ENCODE measurements around the gene ALDH7A1.

ALDH7A1 gene

GRCh38 chr5:126506079-126506478 lies 88.9 kb downstream of the ALDH7A1 start:
- H3K4me3 ChIP-seq (ENCODE audit: low read length), result no peak overlapping the region
- no peaks in the 10 kb centered on the region for H3K79me2 ChIP-seq (ENCODE audit: low read length)
- no peaks in the 10 kb centered on the region for H4K20me1 ChIP-seq (ENCODE audit: insufficient read depth, low read length)
- no peaks in the 10 kb centered on the region for H3K36me3 ChIP-seq (replicated peaks; ENCODE audit: insufficient read depth, low read length)
- TF ChIP-seq EZH2phosphoT487 (IDR thresholded peaks at IDR 0.05; ENCODE audit: low read length) (no peak), CTCF (IDR thresholded peaks at IDR 0.05; ENCODE audit: low read length) (no peak), EZH2 (optimal IDR thresholded peaks at IDR 0.05; ENCODE audit: low read depth, low read length) (no peak)
- no peak overlapping the region for H2AFZ ChIP-seq (ENCODE audit: low read length)
- H3K9ac ChIP-seq (ENCODE audit: low read length), result no peak overlapping the region
- H3K27me3 ChIP-seq (replicated peaks; ENCODE audit: insufficient read depth, low read length), result no peaks in the 10 kb centered on the region
- H3K9me3 ChIP-seq (replicated peaks; ENCODE audit: insufficient read depth, low read length), result no peaks in the 10 kb centered on the region
- H3F3A ChIP-seq (ENCODE audit: insufficient read depth, low read length), result no peaks in the 10 kb centered on the region
- H3K27ac ChIP-seq (ENCODE audit: low read length), result no peak overlapping the region
- no peaks in the 10 kb centered on the region for H3K9me2 ChIP-seq (replicated peaks; ENCODE audit: insufficient read depth, low read length)
- H3K4me2 ChIP-seq (ENCODE audit: low read depth, low read length), result no peak overlapping the region
- H3K4me1 ChIP-seq (ENCODE audit: low read length), result peaks cover 7% of the 10 kb centered on the region; the same call in 1 of the 2 replicates
- DNase-seq, result no peak

- no peak overlapping the region for H3K4me3 ChIP-seq (ENCODE audit: low read length)
- peaks cover 7% of the 10 kb centered on the region; the same call in 1 of the 2 replicates for H3F3A ChIP-seq (ENCODE audit: insufficient read depth, low read length)
- no peaks in the 10 kb centered on the region for H3K79me2 ChIP-seq (ENCODE audit: low read length)
- no peaks in the 10 kb centered on the region for H3K9me3 ChIP-seq (replicated peaks; ENCODE audit: insufficient read depth, low read length)
- H2AFZ ChIP-seq (ENCODE audit: low read length), result no peak overlapping the region
- H3K27ac ChIP-seq (ENCODE audit: low read length), result no peak overlapping the region
- no peaks in the 10 kb centered on the region for H3K9me2 ChIP-seq (replicated peaks; ENCODE audit: insufficient read depth, low read length)
- H3K27me3 ChIP-seq (replicated peaks; ENCODE audit: insufficient read depth, low read length), result no peaks in the 10 kb centered on the region
- H3K36me3 ChIP-seq (replicated peaks; ENCODE audit: insufficient read depth, low read length), result no peaks in the 10 kb centered on the region
- DNase-seq, result no peak
- no peak overlapping the region for H3K4me2 ChIP-seq (ENCODE audit: low read depth, low read length)
- H3K4me1 ChIP-seq (ENCODE audit: low read length), result peaks cover 10% of the 10 kb centered on the region
- no peak overlapping the region for H3K9ac ChIP-seq (ENCODE audit: low read length)
- no peak for TF ChIP-seq EZH2phosphoT487 (IDR thresholded peaks at IDR 0.05; ENCODE audit: low read length)
- TF ChIP-seq CTCF (IDR thresholded peaks at IDR 0.05; ENCODE audit: low read length), result no peak
- TF ChIP-seq EZH2 (optimal IDR thresholded peaks at IDR 0.05; ENCODE audit: low read depth, low read length), result no peak
- H4K20me1 ChIP-seq (ENCODE audit: insufficient read depth, low read length), result no peaks in the 10 kb centered on the region
Observed at GRCh38 chr5:126503602-126504104, 91.4 kb downstream of the ALDH7A1 start.

GRCh38 chr5:126501448-126501847 lies 93.6 kb downstream of the ALDH7A1 start:
- H3K4me2 ChIP-seq (ENCODE audit: low read depth, low read length), result no peak overlapping the region
- H3K27ac ChIP-seq (ENCODE audit: low read length), result no peak overlapping the region
- no peaks in the 10 kb centered on the region for H3K9me3 ChIP-seq (replicated peaks; ENCODE audit: insufficient read depth, low read length)
- TF ChIP-seq EZH2 (optimal IDR thresholded peaks at IDR 0.05; ENCODE audit: low read depth, low read length) (no peak), CTCF (IDR thresholded peaks at IDR 0.05; ENCODE audit: low read length) (no peak), EZH2phosphoT487 (IDR thresholded peaks at IDR 0.05; ENCODE audit: low read length) (no peak)
- H3K36me3 ChIP-seq (replicated peaks; ENCODE audit: insufficient read depth, low read length), result no peaks in the 10 kb centered on the region
- DNase-seq, result no peak
- no peaks in the 10 kb centered on the region for H3K9me2 ChIP-seq (replicated peaks; ENCODE audit: insufficient read depth, low read length)
- no peaks in the 10 kb centered on the region for H3K27me3 ChIP-seq (replicated peaks; ENCODE audit: insufficient read depth, low read length)
- no peaks in the 10 kb centered on the region for H3K79me2 ChIP-seq (ENCODE audit: low read length)
- H3K9ac ChIP-seq (ENCODE audit: low read length), result no peak overlapping the region
- no peak overlapping the region for H2AFZ ChIP-seq (ENCODE audit: low read length)
- no peaks in the 10 kb centered on the region for H4K20me1 ChIP-seq (ENCODE audit: insufficient read depth, low read length)
- peaks cover 27% of the 10 kb centered on the region for H3K4me1 ChIP-seq (ENCODE audit: low read length)
- H3F3A ChIP-seq (ENCODE audit: insufficient read depth, low read length), result peaks cover 20% of the 10 kb centered on the region
- H3K4me3 ChIP-seq (ENCODE audit: low read length), result no peak overlapping the region
